Activated CD4-positive, alpha-beta T cell treated with anti-CD3 and anti-CD28 coated beads for 4 hours (primary cell): ENCODE data around the gene GATA2.

Source experiments
- DNase-seq, 2 donors: peaks; one replicate each; pipeline ENCODE4 v3.0.0-alpha.2; 2020

GATA2 gene

DNA sequence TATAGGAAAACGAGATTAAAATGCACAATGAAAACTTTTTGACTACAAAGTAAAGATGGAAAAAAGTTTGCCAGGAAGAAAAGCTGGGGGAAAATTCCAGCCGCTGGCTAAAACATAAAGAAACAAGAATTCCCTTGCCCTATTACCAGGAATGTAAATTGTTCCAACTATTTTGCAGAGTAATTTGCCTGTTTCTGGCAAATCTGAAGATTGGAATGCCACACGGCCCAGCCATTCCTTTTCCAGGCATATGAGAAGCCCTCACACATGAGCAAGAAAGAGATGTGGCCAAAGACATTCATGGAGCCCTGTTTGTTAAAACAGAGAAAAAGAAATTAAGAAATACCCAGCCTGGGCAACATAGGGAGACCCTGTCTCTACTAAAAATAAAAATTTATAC lies 8.4 kb upstream of the GATA2 start:
- DNase-seq: no peak

DNA sequence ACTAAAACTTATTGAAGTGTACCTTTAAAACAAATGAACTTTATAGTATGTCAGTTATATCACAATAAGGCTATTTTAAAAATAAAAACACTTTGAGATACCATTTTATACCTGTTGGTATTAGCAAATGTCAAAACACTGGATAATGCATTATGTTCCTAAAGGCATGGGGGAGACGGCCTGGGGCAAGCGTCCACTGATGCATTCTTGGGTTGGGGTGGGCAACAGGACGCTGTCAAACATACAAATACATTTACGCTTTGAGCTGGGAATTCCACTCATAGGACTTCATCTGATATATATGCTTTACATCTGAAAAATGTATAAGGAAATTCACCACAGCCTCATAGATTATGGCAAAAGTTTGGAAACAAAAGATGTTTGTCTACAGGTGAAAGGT lies 7.6 kb upstream of the GATA2 start:
- no peak for DNase-seq

DNA sequence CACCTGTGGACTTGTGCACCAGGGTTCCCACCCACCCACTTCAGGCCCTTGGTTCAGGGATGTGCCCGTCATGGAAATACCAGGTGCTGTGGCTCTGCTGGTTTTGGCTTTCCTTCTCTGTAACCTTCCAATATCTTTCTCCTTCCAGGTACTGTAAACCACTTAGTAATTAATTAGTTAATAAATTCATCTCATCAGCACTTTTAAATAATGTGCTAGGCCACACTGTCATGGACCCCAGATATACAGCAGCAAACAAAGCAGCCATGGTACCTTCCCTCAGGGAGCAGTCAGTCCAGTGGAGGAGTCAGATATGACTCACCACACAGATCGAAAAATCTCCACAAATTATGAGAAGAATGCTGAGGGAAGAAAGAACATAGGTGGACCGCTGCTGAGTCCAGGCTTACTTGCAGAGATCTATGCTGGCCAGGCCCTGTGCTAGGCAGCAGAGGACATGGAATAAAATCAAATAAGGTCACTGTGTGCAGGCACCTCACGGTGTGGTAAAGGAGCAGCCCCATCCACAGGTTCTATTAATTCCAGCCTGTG lies 6.8 kb upstream of the GATA2 start:
- DNase-seq: no peak

DNA sequence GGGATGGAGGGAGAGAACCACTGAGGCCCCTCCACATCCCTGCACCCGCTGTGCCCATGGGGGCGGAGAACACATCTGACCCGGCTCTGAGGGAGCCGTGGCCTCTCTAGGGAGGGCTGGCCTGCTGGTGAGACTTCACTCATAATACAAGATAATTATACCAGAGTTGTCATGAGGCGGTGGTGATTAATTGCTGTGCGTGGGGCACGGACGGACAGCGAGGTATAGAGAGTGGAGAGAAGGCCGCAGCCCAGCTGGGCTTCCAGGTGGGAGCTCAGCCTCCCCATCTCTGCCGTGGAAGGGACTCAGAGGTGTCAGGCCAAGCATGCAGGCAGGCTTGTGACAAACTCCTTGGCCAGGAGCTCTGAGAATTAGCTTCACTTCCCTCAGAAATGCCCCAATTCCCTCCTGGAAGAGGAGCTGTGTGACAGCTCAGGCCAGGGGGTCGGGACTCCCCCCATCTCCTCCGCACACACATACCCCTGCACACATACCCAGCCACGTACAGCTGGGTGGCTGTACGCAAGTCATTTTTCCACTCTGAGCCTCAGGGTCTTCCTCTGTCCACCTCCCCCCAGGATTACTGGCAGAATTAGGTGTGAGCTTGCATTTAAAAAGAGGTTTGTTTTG lies 6.0 kb upstream of the GATA2 start:
- DNase-seq: no peak

DNA sequence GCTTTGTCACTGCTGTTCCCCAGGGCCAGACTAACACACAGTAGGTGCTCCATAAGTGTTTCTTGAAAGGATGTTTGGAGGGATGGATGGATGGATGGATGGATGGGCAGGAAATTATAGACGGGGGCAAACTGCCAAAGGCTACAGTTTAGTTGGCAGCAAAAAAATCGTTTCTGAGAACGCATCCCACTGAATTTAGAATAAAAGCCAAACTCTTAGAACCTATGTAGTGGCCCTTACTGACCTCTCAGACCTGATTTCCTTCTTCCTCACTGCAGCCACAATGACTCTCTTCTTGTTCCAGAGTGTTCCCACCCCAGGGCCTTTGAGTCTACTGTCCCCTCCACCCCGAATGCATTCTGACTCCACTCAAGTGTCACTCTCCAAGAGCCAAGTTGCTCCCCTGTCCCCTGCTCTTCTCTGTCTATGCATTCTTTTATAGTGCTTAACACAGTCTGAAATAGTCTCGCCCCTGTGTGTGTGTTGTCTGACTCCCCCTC lies 5.2 kb upstream of the GATA2 start:
- DNase-seq: no peak

DNA sequence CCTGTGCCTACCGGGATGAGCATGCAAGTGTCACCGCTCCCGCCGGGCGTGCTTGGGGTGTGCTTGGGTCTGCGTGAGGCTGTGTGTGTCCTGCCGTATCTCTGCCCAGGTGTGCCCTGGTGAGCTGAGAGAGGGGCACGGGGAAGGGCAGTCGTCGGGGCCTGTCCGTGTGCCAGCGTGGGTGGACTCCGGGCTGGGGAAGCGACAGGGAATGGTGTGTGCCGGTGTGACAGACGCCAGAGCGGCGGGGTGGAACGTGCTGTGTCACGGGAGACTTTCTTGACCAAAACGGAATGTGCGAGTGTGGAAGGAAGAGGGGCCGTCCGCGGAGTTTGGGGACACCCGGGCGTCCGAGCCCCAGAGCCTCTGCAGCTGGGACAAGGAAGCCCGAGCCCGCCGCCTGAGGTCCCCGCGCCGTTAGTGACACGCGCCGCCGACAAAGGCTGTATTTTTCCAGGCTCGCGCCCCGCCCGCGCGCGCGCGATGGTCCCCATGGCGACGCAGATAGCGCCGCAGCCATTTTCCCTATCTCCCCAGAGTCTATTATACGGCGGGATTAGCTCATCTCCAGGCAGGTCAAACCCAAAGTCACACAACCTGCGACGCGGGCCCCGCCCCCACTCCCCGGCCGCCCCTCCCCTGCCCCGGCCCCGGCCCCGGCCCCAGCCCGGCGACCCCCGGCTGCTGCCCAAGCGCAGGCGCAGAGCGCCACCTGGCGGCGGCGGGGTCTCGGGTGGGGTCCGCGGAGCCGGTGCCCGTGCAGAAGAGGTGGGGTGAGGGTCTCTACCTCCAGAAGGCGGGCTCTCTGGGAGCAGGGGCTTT lies 4.5 kb upstream of the GATA2 start:
- DNase-seq: peak; percentile 66 to 69

DNA sequence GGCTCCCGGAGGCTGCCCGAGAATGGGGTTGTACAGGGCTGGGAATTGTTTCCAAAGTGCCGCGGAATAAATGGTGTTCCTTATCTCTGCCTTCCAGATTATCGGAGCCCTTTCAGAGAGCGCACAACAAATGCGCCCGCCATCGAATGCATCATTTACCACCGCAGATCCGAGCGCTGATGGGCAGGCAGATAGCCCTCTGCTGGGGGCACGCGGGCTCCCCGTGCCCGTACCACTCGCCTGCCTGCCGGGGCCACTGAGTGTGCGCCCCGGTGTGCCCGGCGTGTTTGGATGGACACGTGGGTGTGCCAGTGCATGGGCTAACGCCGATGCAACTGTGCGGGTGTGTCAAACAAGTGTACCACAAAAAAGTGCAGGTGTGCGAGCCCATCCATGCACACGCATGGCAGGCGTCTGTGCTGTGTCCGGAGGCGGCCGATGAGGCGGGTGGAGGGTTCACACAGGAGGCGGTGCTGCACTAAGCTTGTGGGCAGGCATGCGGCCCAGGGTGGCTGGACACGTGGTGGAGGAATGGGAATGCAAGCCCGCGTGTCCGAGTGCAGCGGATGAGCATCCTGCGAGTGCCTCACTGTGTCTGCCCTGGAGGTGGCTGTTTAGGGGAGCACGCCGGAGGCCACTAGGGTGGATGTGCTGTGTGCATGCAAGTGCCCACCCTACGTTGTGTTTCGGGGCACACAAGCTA lies 3.8 kb upstream of the GATA2 start:
- DNase-seq: no peak

DNA sequence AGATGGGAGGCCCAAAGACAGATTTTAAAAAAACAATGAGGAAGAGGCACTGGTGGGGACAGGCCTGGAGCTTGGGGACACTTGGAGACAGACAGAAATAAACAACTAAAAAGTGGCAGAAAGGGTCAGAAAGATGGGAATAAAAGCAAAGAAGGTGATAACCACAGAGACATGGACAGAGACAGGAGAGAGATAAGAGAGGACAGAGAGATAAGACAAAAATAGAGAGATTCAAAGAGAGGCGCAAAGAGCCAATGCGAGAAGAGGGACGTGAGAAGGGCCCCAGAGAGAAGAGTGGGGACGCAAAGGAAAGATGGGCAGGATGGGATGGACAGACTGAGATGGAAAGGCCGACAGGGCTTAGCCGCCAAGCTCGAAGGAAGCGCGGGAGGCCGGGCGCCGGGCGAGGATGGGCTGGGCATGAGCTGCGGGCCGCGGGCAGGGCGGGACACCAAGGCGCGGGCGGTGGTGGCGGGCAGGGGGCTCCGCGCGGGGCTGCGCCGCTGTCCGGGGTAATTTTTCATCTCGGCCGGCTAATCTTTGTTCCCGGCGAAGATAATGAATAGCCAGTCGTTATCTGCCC lies 3.1 kb upstream of the GATA2 start:
- no peak for DNase-seq

DNA sequence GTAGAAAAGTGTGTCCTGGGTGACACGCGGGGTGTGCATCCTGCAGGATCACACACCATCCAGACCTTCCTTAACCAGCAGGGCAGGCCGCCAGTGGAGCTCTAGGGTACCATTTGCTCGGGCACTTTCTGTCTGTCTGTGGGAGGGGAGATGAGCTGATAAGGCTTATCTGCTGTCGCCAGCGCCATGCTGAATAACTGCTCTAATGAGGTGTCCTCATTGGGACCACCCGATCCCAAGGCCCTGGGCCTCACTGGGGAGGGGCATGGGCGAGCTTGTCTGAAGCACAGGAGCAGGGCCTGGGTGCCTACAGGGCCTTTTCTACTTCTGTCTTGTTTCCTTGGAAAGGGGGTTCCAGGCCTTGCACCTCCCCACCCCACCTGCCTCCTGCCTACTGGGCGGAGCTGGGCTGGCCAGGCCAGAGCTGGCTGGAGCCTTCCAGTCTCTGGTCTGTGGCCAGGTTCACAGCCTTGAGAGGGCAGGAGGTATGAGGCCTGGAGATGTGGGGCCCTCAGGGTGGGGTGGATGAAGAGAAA lies 2.5 kb upstream of the GATA2 start:
- DNase-seq: no peak

DNA sequence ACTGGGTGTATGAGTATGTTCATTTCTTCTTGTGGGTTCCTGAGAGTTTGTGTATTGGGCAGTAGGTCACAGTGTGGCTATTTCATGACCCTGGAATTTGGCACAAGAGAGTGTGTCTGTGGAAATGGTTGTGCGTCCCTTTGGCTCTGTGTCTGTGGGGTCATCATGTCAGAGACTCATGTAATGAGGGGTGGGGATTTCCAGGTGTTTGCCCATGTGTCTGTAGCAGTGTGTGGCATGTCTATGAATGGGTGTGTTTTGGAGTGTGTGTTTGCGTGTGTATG lies 1.3 kb upstream of the GATA2 start:
- no peak for DNase-seq

DNA sequence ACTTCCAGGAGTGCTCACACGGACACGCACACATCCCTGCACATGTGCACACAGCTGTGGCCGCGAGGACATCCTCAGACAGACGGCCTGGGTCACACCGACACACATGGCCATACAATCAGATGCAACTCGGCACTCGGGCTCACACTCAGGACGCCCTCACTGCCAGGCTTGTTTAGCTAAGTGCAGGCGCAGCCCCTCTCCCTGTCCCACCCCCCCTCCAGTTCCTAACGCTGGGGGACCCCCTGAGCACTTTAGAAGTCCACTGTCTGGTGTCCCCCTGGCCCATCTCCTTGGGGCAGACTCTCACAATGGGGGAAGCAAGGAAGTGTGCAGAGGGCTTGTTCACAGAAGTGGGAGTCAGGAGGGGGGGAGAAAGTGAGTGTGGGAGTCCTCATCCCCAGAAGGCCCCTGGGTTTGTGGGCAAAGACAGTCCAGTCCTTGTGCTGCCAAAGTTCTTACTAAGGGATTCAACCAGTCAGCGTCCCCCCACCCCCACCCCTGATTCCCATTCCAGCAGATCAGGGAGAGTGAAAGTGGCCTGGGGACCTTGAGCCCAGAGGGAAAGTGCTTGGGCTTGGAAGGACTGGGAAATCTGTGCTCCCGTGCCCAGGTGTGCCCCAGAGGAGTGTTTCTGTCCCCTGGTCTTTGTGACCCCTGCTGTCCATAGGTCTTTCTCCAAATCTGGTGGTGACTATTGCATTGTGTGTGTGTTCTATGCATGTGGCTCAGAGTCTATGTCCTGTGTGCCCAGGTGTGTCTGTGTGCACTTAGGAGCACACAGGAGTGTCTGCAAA lies 767 bp upstream of the GATA2 start:
- no peak for DNase-seq

DNA sequence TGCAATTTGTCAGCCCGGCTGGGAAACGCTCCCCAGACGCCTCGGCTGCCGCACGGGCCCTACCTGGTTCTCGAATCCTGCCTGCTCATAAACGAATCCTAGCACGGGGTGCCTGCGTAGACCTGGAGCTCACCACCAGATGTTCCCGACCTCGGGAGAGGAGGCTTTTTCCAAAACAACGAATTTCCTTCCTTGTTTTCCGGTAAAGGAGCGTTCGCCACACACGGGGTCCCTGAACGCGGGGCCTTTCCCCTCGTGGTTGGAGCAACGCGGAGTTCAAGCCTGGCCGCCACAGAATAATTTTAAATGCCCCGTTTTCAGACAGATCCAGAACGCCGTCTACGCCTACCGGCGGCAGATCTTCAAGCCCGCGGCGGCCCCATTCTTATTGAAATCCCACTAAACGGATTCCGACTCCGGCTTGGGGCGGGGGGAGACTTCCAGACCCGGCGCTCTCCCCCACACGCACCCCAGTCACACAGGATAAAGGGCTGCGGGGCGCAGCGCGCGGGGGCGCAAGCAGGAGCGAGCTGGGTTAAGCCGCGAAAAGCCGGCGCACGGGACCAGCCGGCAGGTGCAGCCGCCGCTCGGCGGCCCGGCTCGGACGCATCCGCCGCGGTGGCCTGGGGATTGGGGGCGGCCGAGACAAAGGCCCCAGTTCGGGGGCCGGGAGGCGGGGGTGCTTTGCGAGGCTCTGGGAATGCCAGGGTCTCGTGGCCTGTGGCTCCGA lies 895 bp downstream of the GATA2 start:
- DNase-seq: no peak

DNA sequence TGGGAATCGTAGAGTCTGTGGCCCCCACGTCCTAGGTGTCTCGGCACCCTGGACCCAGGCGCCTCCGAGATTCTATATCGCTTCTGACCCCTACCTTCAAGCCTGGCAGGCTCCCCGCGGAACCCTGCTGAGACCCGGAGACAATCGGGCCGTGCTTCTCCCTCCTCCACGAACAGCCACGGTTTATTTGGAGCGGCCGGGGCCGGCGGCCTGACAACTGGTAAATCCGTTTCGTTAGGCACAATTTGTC lies 1.4 kb downstream of the GATA2 start:
- DNase-seq: no peak

DNA sequence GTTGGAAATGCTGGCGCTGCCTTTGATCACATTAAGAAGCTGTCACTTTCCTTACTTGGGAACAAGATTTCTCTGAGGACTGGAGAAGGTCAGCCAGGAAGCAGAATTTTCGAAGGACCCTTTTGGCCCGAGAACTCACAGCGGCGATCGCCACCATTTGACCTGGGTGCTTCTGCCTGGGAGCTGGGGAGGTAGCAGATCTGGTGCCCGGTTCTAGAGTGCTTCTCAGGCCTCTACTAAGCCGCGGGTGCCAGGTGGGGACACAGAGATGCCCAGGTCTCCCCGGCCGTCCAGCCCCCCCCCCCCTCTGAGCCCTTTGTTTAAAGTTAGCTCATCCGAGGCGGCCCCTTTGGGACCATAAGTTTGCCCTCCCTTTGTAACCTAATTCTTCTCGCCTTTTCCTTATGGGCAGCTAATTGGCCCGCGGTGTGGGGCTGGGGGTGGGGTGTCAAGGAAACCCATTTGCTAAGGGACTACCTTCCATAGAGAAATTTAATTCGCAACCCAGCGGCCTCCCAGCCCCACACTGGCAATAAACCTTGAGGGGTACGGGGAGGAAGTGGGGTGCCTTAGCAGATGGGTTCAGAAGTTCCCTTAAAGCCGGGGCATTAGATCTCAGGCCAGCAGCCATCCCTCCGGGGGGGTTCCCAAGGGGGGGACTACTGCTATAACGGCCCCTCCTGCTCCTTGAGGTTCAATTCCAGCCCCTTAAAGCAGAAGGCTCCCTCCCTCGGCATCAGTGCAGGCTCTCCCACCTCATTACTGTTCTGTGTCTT lies 1.9 kb downstream of the GATA2 start:
- DNase-seq: no peak

DNA sequence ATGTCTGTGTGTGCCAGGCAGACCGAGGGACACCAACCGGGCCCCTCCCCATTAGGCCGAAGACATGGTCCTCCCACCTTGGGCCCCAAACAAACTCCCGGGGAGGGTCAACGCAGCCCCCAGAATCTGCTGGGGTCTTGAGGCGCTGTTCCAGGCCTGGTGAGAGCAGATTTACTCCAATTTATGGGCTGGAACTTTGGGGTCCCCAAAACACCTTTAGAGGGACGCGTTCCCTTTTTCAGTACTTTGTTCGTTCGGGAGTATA lies 2.4 kb downstream of the GATA2 start:
- DNase-seq: no peak

DNA sequence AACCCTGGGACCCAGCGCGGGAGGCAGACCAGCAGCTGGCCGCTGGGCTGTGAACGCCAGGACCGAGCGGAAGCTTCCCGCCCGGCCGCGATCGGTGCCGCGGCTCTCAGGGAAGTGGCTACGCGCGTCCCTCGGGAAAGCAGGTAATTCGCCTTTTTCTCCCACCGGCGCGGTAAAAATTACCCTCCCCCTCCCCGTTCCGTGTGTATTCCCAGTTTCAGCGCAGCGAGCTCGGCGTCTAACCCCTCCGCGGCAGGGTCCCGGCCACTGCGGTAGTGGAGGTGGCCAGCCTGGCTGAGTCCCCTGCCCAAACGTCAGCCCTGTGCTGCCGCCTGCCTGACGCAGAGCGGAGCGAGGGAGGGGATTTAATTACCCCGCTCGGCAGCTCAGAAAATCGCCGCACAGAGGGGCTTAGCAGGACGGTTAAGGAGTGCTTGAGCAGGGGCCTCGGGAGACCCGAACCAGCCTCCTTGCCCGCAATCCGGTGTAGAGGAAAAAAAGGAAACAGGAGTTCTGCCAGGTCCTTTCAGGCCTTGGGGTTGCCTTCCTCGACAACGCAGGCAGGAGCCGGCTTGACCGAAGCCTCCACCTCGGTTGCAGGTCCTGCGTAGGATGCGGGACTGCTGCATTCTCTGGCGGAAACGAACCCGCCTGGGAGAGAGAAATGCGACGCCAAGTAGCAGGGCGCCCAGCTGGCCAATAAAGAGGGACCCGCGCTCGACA lies 2.9 kb downstream of the GATA2 start:
- no peak for DNase-seq

DNA sequence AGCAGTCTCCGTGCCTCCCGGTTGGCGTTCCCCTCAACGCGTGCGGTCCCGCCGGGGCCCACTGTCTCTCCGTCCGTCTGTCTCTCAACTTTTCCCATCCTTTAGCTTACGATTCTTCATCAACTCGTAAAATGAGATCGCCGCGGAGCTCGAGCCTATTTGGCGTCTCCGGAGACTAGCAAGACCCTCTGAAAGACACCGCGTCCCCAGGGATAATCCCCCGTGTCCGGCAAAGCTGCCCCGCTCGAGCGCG lies 3.4 kb downstream of the GATA2 start:
- DNase-seq: no peak

DNA sequence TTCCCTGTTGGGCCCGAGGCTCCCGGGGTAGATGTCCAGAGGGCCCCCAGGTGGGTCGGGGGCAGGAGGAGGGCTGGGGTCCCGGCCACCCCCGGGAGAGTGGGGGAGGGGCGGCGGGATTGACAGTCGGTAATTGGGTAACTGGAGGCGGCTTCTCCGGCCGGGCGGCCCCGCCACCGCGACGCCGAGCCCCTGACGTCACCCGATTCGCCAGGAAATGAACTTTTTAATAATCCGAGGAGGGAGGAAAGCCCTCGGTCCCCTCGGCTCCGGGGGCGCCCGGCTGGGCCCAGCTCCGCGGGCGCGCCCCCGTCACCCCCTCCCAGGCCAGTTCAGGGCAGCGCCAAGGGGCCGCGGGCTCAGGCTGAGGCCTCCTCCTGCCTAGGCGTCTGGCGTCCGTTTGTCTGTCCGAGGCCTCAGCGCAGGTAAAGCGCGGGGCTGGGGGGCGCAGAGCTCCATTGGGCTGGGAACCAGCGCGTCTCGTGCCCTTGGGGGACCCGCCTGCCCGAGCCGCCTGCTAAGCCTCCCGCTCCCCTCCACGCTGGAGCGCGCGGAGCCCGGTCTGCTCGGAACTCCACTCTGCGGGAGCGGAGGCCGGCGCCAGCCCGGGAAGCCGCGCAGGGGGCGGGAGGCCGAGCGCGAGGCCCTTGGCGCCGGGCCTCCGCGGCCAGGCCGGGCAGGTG lies 3.9 kb downstream of the GATA2 start:
- DNase-seq: peak in 1 of 2 donors; percentile 26

DNA sequence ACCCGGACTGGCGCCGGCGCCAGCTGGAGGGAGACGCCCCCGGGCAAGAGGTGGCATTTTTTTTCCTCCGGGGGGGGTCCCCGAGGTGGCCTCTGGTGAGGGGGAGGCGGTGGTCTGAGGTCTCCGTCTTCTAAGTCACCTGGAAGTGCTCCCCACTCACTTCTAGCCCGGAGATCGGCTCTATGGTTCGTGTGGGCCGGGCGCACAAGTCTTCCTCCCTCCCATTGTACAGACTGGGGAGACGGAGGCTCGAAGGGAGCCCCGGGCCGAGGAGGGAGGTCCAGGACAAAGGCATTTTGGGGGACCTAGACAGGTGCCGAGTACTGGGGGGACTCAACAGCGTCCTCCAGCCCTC lies 4.4 kb downstream of the GATA2 start:
- DNase-seq: no peak

DNA sequence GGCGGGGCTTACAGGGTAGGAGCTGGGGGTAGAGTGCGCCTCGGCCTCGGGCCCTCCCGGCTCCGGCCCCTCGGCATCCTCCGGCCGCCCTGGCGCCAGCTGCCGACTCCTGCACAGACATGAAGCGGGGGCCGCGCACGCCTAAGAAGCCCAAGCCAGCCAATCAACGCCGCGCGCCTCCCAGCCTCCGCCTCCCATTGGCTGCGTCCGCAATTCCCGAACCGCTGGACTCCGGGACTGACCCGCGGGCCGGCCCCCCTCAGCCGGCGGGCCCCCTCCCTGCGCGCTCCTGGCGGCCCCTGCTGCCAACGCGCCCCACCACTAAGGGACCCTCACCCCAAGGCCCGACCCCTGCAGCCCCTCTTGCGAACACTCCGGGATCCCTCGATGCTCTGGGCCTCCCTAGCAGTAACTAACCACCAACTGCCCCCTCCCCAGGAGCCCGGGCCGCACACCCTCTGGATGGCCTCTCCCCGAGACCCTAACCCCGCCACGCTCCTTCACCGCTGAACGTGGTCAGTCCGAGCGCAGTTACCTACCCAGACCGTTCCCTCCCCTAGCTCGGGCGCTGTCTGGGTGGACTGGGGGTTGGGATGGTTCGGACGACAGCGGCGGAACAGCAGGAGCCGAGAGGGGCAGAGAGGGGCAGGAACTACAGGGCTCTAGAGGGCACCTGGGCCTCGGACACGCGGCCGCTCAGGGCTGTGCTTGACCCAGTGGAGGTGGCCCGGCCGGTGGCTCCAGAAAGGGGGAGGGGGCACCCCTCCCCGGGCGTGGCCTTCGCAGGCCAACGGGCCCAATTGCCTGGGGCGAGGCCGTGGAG lies 5.0 kb downstream of the GATA2 start:
- peak in 1 of 2 donors; percentile 22 for DNase-seq
